ENCODE measurements around the gene HMG20B.

The HMG20B gene

DNA sequence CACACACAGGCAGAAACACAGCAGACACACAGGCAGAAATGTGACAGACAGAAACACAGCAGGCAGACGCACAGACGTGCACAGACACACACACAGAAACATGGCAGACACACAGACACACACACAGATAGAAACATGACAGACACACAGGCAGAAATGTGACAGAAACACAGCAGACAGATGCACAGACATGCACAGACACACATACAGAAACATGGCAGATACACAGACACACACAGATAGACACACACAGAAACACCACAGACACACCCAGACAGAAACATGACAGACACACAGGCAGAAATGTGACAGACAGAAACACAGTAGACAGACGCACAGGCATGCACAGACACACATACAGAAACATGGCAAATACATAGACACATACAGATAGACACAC lies 32.6 kb downstream of the HMG20B start:
- in situ Hi-C loops (cut with HindIII; ENCODE audit: low sequenced_read_pairs) = no loop called here

DNA sequence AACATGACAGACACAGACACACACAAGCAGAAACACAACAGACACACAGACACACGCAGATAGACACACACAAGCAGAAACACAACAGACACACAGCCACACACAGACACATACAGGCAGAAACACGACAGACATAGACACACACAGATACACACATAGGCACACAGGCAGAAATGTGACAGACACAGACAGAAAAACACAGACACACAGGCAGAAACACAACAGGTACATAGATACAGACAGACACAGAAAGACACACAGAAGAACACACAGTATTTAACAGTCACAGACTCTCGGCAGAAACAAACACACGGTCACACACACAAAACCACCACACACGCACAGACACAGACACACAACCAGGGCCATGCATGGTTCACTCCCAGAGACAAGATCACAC lies 33.0 kb downstream of the HMG20B start:
- in situ Hi-C loops (cut with HindIII; ENCODE audit: low sequenced_read_pairs) = no loop called here

DNA sequence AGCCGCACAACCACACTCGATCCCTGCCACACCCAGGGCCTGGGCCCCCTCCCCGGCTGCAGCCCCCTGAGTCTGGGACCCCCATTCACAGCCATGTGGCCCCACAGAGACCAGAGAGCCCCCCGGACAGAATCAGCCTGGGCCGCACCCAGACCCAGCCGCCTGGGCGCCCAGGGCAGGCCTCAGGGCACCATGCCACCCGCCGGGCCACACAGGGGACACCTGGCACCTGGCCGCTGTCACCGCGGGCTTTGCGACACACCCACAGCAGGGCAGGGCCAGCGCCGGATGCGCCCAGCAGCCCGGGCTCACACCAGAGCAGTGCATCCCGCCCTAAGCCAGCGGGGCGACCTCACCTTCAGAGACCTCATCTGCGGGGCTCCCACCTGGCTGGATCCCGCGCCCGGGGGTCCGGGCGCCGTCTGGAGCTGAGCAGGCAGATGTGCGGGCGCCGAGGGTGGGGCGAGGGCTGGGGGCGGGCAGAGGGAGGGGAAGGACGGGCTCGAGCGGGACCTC lies 33.5 kb downstream of the HMG20B start:
- in situ Hi-C loops (cut with HindIII; ENCODE audit: low sequenced_read_pairs) = no loop called here

DNA sequence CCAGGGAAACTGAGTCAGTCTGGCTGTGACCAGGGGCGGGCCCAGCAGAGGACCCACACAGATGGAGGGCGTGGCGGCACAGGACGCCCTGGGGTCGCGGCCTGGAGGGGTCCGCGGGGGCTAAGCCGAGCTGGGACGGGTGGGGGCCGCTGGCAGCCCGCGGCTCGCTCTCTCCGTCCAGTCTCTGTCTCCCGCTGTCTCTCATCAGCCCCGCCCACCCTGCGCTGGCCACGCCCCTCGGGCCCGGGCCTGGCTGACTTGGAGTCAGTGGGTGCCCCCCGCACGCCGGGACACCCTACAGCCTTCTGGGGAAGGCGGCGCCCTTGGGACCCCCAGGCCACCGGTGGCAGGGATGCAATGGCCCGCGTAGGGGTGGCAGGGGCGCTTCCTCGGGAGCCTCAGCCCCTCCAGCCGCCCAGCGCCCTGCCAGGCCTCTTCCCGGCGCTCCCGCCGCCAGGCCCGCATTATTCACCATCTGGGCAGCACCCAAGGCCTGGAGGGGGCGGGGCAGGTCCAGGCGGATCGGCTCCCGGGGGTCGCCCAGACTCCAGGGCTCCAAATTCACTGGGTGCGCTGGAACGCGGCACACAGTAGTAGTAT lies 34.0 kb downstream of the HMG20B start, which contains the start of gene TBXA2R:
TSS of gene TBXA2R (minus strand) at position 186 of the 600 bp plus-strand sequence. CDS start 6,241 bp downstream, outside the sequence.
- in situ Hi-C loops (cut with HindIII; ENCODE audit: low sequenced_read_pairs) = no loop called here

DNA sequence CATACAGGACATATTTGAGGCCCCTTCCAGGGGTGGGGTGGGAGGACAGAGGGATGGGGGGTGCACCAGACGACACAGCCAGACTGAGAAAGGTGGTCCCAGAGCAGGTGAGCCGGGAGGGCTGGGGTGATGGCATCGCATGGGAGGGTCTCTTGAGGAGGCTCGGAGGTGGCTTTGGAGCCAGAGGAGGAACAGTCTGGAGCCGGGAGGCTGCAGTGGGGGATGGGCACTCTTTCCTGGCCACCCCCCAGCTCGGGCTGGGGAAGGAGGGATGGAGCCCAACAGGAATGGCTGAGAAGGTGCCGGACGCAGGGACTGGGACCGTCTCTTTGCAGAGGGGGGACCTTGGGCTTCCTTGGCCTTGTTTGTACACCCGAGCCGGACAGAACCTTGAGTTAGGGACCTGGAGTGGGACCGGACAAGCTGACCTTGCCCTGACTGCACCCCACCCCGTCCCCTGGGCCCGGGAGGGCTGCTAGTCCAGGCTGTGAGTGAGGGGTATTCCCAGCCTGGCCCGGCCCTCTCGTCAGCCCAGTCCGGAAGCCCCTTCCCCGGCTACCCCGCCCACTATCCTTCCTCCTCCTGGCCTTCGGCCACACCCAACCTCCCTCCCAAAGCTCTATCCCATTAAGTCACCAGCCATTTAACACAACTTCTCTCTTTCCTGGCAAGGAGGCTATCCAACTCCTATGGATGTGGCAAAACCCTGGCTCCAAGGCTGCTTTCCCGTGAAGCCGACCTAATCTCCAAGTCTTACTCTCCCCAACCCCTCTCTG lies 34.7 kb downstream of the HMG20B start:
- in situ Hi-C loops (cut with HindIII; ENCODE audit: low sequenced_read_pairs) = no loop called here

DNA sequence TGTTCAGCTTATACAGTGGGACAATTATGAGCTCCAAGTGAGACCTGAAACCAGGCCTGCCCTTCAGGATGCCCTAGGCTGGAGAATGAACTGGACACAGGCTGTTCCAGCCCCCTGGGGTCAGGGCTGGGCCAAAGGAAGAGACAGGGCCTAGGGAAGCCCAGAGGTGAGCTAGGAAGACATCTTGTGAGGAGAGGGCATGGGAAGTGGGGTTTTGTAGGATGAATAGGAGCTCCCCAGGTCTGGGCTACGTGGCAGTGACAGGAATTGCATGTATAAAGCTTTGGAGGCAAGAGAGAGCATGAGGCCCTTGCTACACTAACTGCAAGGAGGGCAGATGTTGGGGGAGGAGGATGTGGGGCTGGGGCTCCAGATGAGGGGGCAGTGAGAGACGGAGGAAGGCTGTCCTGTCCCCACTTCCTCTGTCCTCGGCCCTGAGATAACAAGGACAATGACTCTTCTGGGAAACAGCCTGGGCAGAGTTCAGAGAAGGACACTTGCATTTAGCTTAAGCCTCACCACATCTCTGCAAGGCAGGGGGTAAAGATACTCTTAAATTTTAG lies 35.4 kb downstream of the HMG20B start:
- in situ Hi-C loops (cut with HindIII; ENCODE audit: low sequenced_read_pairs) = no loop called here

DNA sequence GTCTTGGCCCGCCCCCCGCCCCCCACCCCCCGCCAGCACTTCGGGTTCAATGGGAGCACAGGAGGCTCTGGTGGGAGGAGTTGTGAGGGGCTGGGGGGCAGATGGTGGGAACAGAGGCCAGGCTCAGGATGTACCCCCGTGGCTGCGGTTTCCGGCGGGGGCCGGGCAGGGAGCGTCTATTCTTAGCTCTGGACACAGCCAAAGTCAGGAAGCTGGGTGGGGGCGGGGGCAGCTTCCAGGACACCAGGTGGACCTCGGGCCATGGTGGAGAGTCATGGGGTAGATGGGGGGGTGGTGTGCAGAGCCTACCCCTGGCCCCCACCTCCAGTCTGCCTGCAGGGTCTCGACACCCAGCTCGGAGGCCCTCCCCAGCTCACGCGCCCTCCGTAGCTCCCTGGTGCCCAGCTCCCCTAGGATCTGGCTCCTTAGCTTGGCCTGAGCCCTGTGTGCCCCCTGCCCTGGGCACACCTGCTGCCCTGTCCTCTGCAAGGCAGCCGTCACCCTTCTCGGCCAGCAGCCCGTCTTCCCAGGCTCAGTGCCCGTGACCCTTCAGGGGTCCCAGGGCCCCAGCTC lies 36.1 kb downstream of the HMG20B start:
- in situ Hi-C loops (cut with HindIII; ENCODE audit: low sequenced_read_pairs) = no loop called here

DNA sequence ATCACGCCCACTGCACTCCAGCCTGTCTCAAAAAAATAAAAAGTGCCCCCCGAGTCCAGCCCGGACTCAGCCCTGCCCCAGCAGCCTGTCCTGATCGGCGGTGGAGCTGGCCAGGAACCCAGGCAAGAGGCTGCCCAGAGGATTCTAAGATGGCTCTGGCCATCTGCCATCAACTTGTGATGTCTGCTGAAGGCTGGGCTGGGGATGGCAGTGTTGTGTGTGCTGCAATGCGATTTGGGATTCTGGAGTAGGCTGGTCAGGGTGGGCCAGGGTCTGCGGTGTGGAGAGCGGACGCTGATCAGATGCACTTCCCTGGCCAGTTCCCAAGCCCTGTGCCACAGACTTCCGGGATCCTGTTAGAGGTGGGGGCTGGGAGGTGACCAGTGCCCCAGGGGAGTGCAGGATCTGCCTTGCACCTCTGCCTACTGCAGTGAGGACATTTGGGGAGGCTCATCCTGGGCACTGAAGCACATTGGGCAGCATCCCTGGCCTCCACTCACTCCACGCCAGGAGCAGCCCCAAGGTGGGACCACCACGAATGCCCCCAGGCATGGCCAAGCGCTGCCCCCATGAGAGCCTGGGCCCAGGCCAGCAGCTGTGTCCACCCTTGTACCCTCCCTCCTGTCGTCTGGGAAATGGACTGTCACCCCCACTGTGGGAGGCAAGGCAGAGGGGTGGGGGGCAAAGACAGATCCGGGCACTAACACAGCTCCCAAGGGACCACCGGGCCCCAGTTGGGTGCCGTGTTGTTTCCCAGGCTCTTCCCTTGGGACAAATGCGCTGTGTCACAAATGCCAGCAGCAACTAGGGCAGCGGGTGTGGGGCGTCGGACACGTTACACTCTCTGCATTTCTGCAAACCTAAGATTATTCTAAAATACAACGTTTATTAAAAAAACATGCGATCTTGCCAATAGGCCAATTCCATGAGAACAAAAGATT lies 37.3 kb downstream of the HMG20B start:
- in situ Hi-C loops (cut with HindIII; ENCODE audit: low sequenced_read_pairs) = no loop called here

DNA sequence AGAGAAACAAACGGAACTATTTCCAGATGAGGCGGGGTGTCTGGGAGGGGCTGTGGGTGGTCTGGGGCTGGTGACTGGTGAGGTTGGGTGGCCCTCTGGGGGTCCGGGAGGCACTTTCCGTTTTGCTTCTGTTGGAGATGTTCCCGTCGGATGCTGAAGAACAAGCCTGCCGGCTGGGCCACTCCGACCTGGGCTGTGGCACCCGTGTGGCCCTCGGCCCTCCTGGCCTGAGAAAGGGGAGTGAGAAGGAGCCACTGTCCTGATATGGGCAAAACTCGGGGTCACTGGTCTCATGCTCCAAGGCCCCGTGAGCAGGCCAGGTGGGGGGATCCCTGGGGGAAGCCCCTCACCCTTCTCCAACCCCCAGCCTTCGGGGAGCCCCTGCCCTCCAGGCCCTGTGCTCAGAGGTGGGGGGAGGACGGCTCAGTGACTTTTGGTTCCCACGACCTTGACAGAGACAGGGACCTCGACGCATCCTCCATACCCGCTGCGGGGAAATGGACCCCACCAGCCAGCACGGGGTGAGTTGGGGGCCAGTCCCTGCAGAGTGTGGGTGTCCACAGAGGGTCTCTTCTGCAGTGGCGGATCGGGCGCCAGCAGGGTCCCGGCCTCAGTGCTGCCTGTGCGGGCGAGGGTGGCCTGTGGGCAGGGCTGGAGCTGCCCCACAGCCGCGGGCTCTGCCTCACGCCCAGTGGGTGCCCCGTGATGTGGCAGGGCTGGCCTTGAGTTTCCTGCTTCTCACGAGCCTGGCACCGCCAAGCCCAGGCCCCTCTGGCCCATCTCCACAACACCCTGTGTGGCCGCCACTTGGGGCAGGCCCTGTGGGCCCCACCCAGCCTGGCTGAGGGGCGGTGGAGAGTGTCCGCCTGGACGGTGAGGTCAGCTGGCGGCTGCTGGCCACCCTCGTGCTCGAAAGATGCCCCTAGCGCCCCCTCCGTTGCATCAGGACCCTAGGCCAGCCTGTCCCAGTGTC lies 38.3 kb downstream of the HMG20B start:
- in situ Hi-C loops (cut with HindIII; ENCODE audit: low sequenced_read_pairs) = no loop called here

DNA sequence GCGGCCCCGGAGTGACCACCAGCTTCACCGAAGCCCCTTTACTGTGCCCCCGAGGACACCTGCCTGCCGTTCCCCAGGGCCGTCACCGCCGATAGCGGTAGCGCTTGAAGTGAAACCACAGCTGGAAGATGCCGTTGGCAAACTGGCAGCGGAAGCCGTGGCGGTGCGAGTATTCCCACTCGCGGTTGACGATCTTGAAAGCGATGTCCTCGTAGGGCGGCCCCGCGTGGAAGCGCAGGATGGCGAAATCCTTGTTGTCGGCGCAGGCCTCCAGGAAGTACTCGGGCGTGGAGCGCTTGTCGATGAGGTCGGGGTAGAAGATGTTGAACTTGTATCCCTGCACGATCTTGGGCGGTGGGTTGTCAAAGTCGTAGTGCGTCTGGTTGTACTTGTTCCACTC lies 39.1 kb downstream of the HMG20B start:
- in situ Hi-C loops (cut with HindIII; ENCODE audit: low sequenced_read_pairs) = no loop called here

DNA sequence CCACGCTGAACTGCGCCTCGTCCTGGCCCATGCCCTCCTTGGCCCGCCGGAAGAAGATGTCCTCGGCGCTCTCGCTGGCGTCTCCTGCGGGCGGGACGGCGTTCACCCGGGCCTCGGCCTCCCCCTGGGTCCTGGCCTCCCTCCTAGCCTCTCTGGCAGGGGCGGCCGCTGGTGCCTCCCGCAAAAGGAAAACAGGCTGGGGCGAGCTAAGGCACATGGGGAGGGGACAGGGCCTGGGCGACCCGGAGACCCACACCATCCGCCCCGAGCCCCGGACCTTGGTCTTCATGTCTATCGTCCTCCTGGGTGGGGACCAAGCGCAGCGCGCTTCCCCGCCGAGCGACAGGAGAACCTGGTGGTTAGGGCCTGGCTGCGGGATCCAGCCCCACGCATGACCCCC lies 39.6 kb downstream of the HMG20B start:
- in situ Hi-C loops (cut with HindIII; ENCODE audit: low sequenced_read_pairs) = no loop called here

DNA sequence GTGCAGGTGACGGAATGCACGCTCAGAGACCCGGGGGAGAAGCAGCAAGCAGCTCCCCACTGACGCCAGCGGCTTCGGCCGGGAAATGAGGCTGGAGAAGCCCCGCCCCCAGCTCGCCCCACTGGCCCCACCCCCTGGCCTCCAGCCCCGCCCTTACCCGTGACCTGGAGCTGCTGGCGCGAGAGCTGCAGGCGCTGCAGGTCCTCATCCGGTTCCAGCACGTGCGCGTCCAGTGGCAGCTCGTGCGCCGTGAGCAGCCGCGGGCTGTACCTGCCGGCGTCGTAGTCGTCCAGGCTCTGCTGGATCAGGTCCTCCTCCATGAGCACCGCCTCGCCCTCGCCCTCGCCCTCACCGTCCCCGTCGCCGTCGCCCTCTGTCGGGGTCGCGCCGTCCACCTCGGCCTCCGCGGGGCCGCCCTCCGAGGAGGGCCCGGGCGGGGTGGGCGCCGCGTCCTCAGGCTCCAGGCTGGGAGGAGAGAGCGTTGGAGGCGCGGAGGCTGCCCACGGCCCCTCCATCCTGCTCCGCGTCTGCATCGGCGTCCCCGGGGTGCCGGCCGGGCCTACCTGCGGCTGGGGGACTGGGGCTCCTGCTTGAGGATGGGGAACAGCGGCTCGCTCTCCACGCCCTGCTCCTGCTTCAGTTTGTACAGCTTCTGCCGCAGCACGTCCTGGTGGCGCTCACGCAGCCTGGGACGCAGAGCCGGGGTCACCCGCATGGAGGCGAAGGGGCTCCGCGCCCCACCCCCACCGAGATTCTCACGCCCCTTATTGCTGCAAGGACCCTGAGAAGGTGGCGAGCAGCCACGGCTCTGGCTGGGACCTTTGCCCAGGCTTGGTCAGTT lies 40.4 kb downstream of the HMG20B start:
- in situ Hi-C loops (cut with HindIII; ENCODE audit: low sequenced_read_pairs) = no loop called here

DNA sequence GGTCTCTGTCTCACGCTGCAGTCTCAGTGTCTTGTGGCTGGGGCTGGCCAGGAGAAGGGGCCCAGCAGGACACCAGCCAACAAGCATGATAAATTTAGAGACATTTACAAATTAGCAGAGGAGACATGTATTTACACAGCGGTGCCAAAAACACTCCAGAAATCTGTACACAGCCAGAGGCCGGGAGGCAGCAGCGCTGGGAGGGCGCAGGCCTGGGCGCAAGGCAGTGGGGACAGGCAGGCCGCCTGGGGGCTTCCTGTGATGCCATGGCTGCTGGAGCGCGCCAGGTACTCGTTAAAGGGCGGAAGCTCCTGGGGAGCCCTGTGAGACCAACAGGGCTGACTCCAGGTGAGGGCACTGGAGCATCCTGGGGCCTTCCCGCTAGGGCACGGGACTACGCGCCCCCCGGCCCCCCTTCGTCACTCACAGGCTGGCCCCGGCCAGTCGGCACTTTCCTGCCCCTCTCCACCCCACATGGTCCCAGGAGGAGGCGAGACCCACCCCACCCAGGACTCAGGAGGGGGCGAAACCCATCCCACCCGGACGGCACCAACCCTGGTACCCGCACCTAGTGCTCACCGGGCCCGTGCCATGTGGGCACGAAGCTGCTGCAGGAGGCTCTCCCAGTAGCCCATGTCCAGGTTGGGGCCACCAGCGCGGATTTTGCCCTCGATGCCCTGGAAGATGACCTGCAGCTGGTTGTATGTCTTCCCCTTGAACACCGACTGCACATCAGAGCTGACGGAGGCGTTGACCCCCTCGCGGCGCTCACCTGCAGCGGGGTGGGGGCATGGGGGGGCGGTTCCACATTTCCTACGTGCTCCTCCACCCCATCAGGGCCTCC lies 41.3 kb downstream of the HMG20B start:
- in situ Hi-C loops (cut with HindIII; ENCODE audit: low sequenced_read_pairs) = no loop called here

DNA sequence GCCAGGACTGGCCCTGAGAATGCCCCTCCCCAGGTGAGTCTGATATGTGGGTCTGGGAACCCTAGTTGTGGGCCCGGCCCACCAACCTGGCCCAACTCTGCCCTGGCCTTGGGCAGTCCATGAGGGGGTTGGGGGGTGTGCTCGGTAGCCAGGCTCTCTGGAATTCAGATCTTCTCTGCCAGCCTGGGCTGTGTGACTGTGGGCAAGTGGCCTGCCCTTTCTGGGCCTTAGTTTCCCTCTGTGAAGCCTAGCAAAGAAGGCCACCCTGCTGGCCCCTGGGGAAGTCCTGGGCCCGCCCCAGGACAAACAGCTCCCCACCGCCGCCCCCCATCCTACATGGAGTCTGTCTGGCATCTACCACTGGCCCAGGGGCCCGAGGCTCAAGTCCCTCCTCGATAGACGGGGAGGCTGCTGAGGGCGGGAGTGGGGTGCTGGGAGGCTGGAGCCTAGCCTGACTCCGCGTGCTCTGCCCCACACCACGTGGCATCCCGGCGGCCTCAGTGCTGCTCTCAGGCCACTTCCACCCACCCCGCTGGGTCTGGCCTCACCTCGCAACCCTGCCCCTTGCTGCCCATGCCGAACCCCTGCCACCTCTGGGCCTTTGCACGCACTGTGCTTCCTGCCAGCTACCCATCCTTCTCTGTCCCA lies 42.2 kb downstream of the HMG20B start:
- in situ Hi-C loops (cut with HindIII; ENCODE audit: low sequenced_read_pairs) = no loop called here

DNA sequence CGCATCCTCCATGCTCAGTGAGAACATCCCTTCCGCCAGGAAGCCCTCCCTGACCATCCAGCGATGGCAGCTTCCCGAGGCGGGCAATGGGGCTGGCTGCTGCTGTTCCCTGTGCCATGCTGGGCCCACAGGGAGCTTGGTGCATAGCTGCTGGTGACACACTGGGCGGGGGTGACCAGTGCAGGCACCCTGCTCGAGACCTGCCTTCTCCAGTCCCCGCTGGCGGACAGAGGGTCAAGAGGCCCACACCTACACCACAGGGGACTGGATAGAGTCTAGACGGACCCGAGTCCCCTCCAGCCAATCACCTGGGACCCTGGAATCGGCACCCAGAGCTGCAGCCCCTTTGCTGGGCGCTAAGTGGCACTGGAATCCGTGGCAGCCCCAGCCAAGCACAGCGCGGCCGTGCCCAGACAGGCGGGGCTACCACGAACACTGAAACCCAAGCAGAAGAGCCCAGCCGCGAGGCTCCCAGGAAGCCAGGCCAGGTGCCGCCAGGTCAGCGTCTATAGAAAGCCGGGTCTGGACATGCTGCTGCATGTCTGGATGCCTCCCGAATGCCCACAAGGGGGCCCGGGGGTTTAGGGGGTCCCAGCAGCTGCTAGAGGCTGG lies 42.9 kb downstream of the HMG20B start:
- in situ Hi-C loops (cut with HindIII; ENCODE audit: low sequenced_read_pairs) = no loop called here

DNA sequence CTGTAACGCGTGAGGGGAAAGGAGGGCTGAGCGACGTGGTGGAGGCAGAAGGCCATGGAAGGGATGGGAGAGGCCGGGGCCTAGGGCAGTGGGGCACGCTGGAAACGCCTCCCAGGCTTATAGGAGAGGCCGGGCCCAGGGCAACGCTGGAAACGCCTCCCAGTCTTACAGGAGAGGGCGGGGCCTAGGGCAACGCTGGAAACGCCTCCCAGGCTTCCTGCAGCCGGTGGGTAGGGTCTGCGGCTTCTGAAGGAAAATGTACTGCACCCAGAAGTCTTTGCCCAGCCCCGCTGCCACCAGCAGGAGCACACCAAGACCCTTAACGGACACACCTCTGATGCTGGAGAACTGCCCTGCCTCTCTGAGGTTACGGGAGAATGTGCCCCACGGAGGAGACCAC lies 44.7 kb downstream of the HMG20B start:
- in situ Hi-C loops (cut with HindIII; ENCODE audit: low sequenced_read_pairs) = no loop called here
